SK-N-SH (cell line): ENCODE results near the gene RABGGTA. TPM values are rescaled to one million over a fixed set of nuclear protein-coding genes. Genes with fewer than 3 reads are reported as not detected.

Experiments used
- CTCF ChIA-PET: fragments of 300-600, 350-600 bp; formaldehyde crosslinking; extraction: SDS; loops from one replicate; lab custom pipeline; 2021; lab: Yijun Ruan, JAX
- POLR2A ChIA-PET: fragments of 350-600 bp; sonication (Branson Sonifier 250); formaldehyde crosslinking; extraction: SDS; loops from one replicate; lab custom pipeline; 2020; ENCODE audit warnings: antibody characterized with exemption, inconsistent platforms; lab: Yijun Ruan, JAX
- DNase-seq: peaks from one replicate; pipeline ENCODE4 v3.0.0; 2012
- H2AFZ ChIP-seq: fragments of 200-600 bp; sonication (generic); 2 replicates; pipeline ENCODE4 v1.8.1; 2016; ENCODE audit warnings: antibody characterized with exemption, mild to moderate bottlenecking, low read depth
- H3F3A ChIP-seq: fragments of 200-600 bp; sonication (generic); replicated peaks from 2 replicates; pipeline ENCODE3; 2016; ENCODE audit warnings: antibody characterized with exemption, mild to moderate bottlenecking; ENCODE audit not compliant: insufficient read depth
- H3K27ac ChIP-seq, 2 experiments: fragments of 200-500 bp in 1 of 2; fragments of 200-600 bp in 1 of 2; sonication (Bioruptor generic) in 1 of 2; sonication (generic), shearing (Covaris generic) in 1 of 2; 2 replicates each; pipeline versions ENCODE4 v1.5.1 to v1.6.1; 2014 to 2016; ENCODE audit warnings: low read depth in 2 of 2, inconsistent platforms in 1 of 2, low read length in 1 of 2, mild to moderate bottlenecking in 1 of 2, mixed read lengths in 1 of 2
- H3K27me3 ChIP-seq: fragments of 200-600 bp; sonication (generic), shearing (Covaris generic); 2 replicates; pipeline ENCODE4 v1.6.1; 2016; ENCODE audit warnings: mixed run types; ENCODE audit not compliant: insufficient read depth
- H3K36me3 ChIP-seq, 2 experiments: fragments of 200-500 bp in 1 of 2; fragments of 200-600 bp in 1 of 2; sonication (Bioruptor generic) in 1 of 2; sonication (generic) in 1 of 2; replicated peaks in 1 of 2; 2 replicates each; pipeline versions ENCODE3 to v1.5.1; 2014 to 2016; ENCODE audit warnings: low read length in 1 of 2, mild to moderate bottlenecking in 1 of 2; ENCODE audit not compliant: insufficient read depth in 2 of 2, control insufficient read depth in 1 of 2
- H3K4me1 ChIP-seq, 2 experiments: fragments of 200-500 bp in 1 of 2; fragments of 200-600 bp in 1 of 2; sonication (Bioruptor generic) in 1 of 2; sonication (generic), shearing (Covaris generic) in 1 of 2; 2 replicates each; pipeline versions ENCODE4 v1.5.1 to v1.6.1; 2014 to 2016; ENCODE audit warnings: low read depth in 1 of 2, low read length in 1 of 2, mixed run types in 1 of 2; ENCODE audit not compliant: insufficient read depth in 2 of 2, control insufficient read depth in 1 of 2
- H3K4me2 ChIP-seq: fragments of 200-600 bp; sonication (generic), shearing (Covaris generic); 2 replicates; pipeline ENCODE4 v1.6.1; 2017; ENCODE audit warnings: mixed run types
- H3K4me3 ChIP-seq, 2 experiments: fragments of 200-500 bp in 1 of 2; fragments of 200-600 bp in 1 of 2; sonication (Bioruptor generic) in 1 of 2; sonication (generic), shearing (Covaris generic) in 1 of 2; 2 replicates each; pipeline versions ENCODE4 v1.5.1 to v1.8.1; 2014 to 2016; ENCODE audit warnings: low read depth in 2 of 2, inconsistent platforms in 1 of 2, low read length in 1 of 2, mild to moderate bottlenecking in 1 of 2, mixed read lengths in 1 of 2, moderate library complexity in 1 of 2
- H3K79me2 ChIP-seq: fragments of 200-600 bp; sonication (generic); 2 replicates; pipeline ENCODE4 v1.8.1; 2017; ENCODE audit warnings: mild to moderate bottlenecking; ENCODE audit not compliant: insufficient read depth
- H3K9ac ChIP-seq: fragments of 200-600 bp; sonication (generic); 2 replicates; pipeline ENCODE4 v1.6.1; 2017; ENCODE audit warnings: mixed run types
- H3K9me2 ChIP-seq: fragments of 200-600 bp; sonication (generic); 2 replicates; pipeline ENCODE4 v1.6.1; 2017; ENCODE audit warnings: mixed run types
- H3K9me3 ChIP-seq: fragments of 200-600 bp; sonication (generic); 2 replicates; pipeline ENCODE4 v1.6.1; 2017; ENCODE audit warnings: mixed run types, mild to moderate bottlenecking, moderate library complexity
- H4K20me1 ChIP-seq: fragments of 200-600 bp; sonication (generic); 2 replicates; pipeline ENCODE4 v1.6.1; 2017; ENCODE audit warnings: mild to moderate bottlenecking, mixed run types; ENCODE audit not compliant: insufficient read depth
- CHD2 ChIP-seq: fragments of 150-350 bp; IDR thresholded peaks from 2 replicates; pipeline ENCODE4 v1.6.1; 2018; ENCODE audit warnings: low read length; ENCODE audit not compliant: partially characterized antibody
- ELF1 ChIP-seq: IDR thresholded peaks from 2 replicates; pipeline ENCODE4 v1.4.0; 2012
- FOSL2 ChIP-seq: IDR thresholded peaks from 2 replicates; pipeline ENCODE4 v1.4.0; 2012; ENCODE audit warnings: low read depth, mild to moderate bottlenecking, moderate library complexity, borderline replicate concordance
- FOXJ3 ChIP-seq: sonication (generic); formaldehyde crosslinking; IDR thresholded peaks from 2 replicates; pipeline ENCODE4 v1.5.1; 2020; ENCODE audit warnings: mild to moderate bottlenecking, missing genetic modification reagents
- GATA2 ChIP-seq: sonication (generic); formaldehyde crosslinking; IDR thresholded peaks from 2 replicates; pipeline ENCODE4 v1.5.0; 2020; ENCODE audit warnings: mild to moderate bottlenecking, missing genetic modification reagents
- MXI1 ChIP-seq: IDR thresholded peaks from 2 replicates; pipeline ENCODE4 v1.6.1; 2012; ENCODE audit warnings: mild to moderate bottlenecking, low read depth, low read length, improper control_type of control experiment
- NRF1 ChIP-seq: IDR thresholded peaks from 2 replicates; pipeline ENCODE4 v1.6.1; 2012; ENCODE audit warnings: low read depth, mild to moderate bottlenecking, low read length
- REST ChIP-seq: IDR thresholded peaks from 2 replicates; pipeline ENCODE4 v1.6.1; 2012; ENCODE audit warnings: mild to moderate bottlenecking, low read depth, low read length, moderate library complexity
- SIN3A ChIP-seq: IDR thresholded peaks from 2 replicates; pipeline ENCODE4 v1.6.1; 2012; ENCODE audit warnings: low read depth, mild to moderate bottlenecking, low read length, moderate library complexity, borderline replicate concordance
- SMC3 ChIP-seq: IDR thresholded peaks from 2 replicates; pipeline ENCODE4 v1.6.1; 2012; ENCODE audit warnings: low read depth, low read length, improper control_type of control experiment
- TEAD4 ChIP-seq: IDR thresholded peaks from 2 replicates; pipeline ENCODE4 v1.4.0; 2012; ENCODE audit warnings: mild to moderate bottlenecking, borderline replicate concordance; ENCODE audit not compliant: insufficient read depth
- ZBTB33 ChIP-seq: IDR thresholded peaks from 2 replicates; pipeline ENCODE4 v1.4.0; 2012; ENCODE audit warnings: low read depth, borderline replicate concordance
- WGBS: methylation state at CpG from one replicate; pipeline ENCODE4 v1.1.6; 2017; ENCODE audit warnings: low lambda C conversion rate; 5-methylcytosine and 5-hydroxymethylcytosine counted together
- polyA plus RNA-seq, 3 experiments: library from polyadenylated mRNA; depleted of rRNA; stranded (reverse); fragments of >200 nt; gene quantifications; 2 replicates each; pipeline ENCODE4 v1.2.3, GENCODE V29; 2012
- TF ChIP-seq, protein P1 (sequence below): fragments of 150-350 bp; IDR thresholded peaks from 2 replicates; pipeline ENCODE4 v1.6.1; 2017; ENCODE audit warnings: antibody characterized with exemption, low read length, low read depth, borderline replicate concordance
- TF ChIP-seq, protein P2 (sequence below): IDR thresholded peaks from 2 replicates; pipeline ENCODE4 v1.4.0; 2012; ENCODE audit warnings: low read depth, borderline replicate concordance
- TF ChIP-seq, protein P3 (sequence below): fragments of 200-600 bp; sonication (generic); IDR thresholded peaks from 2 replicates; pipeline ENCODE4 v1.6.1; 2017; ENCODE audit warnings: antibody characterized with exemption, mild to moderate bottlenecking, moderate library complexity

The RABGGTA gene
- polyA plus RNA-seq, 1 of the 3 experiments (the other 2 are of a cell fraction) = 59.4 TPM

DNA sequence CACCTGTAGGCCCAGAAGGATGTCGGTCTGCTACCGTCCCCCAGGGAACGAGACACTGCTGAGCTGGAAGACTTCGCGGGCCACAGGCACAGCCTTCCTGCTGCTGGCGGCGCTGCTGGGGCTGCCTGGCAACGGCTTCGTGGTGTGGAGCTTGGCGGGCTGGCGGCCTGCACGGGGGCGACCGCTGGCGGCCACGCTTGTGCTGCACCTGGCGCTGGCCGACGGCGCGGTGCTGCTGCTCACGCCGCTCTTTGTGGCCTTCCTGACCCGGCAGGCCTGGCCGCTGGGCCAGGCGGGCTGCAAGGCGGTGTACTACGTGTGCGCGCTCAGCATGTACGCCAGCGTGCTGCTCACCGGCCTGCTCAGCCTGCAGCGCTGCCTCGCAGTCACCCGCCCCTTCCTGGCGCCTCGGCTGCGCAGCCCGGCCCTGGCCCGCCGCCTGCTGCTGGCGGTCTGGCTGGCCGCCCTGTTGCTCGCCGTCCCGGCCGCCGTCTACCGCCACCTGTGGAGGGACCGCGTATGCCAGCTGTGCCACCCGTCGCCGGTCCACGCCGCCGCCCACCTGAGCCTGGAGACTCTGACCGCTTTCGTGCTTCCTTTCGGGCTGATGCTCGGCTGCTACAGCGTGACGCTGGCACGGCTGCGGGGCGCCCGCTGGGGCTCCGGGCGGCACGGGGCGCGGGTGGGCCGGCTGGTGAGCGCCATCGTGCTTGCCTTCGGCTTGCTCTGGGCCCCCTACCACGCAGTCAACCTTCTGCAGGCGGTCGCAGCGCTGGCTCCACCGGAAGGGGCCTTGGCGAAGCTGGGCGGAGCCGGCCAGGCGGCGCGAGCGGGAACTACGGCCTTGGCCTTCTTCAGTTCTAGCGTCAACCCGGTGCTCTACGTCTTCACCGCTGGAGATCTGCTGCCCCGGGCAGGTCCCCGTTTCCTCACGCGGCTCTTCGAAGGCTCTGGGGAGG is 39.5 kb upstream of the RABGGTA start, which contains the start of gene LTB4R:
Gene LTB4R (plus strand): TSS at position 857 of the 959 bp plus-strand sequence. CDS start 4,150 bp downstream, outside the sequence.
- Histone ChIP-seq H3K4me3 (no peak within 1 kb of the TSS), H3K79me2 (no peaks in the 10 kb centered on the region), H3K4me1 (peaks cover 0 to 2% of the 10 kb centered on the region in 2 experiments; a peak in 1 of 4 replicates), H3K9ac (no peak within 1 kb of the TSS), H3K9me2 (no peaks in the 10 kb centered on the region), H3K36me3 (peaks cover 6 to 37% of the 10 kb centered on the region in 2 experiments), H3K9me3 (no peaks in the 10 kb centered on the region), H3K27me3 (no peaks in the 10 kb centered on the region), H3F3A (peaks cover 4% of the 10 kb centered on the region)
- POLR2A ChIA-PET = no interaction called here
- CTCF ChIA-PET = interaction anchor here (1.2 to 6.7 kb wide), 7 partner anchors 12 to 126 kb away, joined by 4 to 115 read pairs (median 9); partner anchors contain the start of genes DHRS1, NOP9 and TINF2
- over 99% methylated on average over 37 of the region's 99 CpGs for WGBS
- TF ChIP-seq REST (no peak), FOSL2 (no peak), FOXJ3 (CRISPR knock-in tag) (no peak), GATA2 (CRISPR knock-in tag) (no peak), NRF1 (no peak)
- TF ChIP-seq, protein P1, sequence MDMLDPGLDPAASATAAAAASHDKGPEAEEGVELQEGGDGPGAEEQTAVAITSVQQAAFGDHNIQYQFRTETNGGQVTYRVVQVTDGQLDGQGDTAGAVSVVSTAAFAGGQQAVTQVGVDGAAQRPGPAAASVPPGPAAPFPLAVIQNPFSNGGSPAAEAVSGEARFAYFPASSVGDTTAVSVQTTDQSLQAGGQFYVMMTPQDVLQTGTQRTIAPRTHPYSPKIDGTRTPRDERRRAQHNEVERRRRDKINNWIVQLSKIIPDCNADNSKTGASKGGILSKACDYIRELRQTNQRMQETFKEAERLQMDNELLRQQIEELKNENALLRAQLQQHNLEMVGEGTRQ = no peak
- TF ChIP-seq, all 33 proteins: peak for 0
- DNase-seq = no peak
- Histone ChIP-seq H3K4me2 (no peak within 1 kb of the TSS), H4K20me1 (no peaks in the 10 kb centered on the region), H2AFZ (no peak within 1 kb of the TSS), H3K27ac (no peak within 1 kb of the TSS)

GRCh38 chr14:24310265-24310645 is 38.9 kb upstream of the RABGGTA start:
- Histone ChIP-seq H4K20me1 (no peaks in the 10 kb centered on the region), H3K4me2 (no peak overlapping the region), H3K4me1 (peaks cover 0 to 2% of the 10 kb centered on the region in 2 experiments; a peak in 1 of 4 replicates), H3K27me3 (no peaks in the 10 kb centered on the region), H3K36me3 (peaks cover 6 to 44% of the 10 kb centered on the region in 2 experiments), H3K9ac (no peak overlapping the region), H3K79me2 (no peaks in the 10 kb centered on the region), H2AFZ (no peak overlapping the region), H3K9me2 (no peaks in the 10 kb centered on the region), H3K27ac (no peak overlapping the region), H3F3A (peaks cover 4% of the 10 kb centered on the region), H3K9me3 (no peaks in the 10 kb centered on the region), H3K4me3 (no peak overlapping the region)
- DNase-seq = no peak
- 84% methylated on average over 3 of the region's 5 CpGs for WGBS
- POLR2A ChIA-PET = no interaction called here
- CTCF ChIA-PET = interaction anchor here (2.3 to 6.7 kb wide), 6 partner anchors 11 to 127 kb away, joined by 8 to 115 read pairs (median 28); partner anchors contain the start of genes DHRS1 and NOP9
- TF ChIP-seq MXI1 (no peak), ZBTB33 (no peak), CHD2 (no peak), TEAD4 (no peak), ELF1 (no peak), SMC3 (no peak), SIN3A (no peak), FOSL2 (no peak)
- TF ChIP-seq, protein P2, sequence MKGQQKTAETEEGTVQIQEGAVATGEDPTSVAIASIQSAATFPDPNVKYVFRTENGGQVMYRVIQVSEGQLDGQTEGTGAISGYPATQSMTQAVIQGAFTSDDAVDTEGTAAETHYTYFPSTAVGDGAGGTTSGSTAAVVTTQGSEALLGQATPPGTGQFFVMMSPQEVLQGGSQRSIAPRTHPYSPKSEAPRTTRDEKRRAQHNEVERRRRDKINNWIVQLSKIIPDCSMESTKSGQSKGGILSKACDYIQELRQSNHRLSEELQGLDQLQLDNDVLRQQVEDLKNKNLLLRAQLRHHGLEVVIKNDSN = no peak
- TF ChIP-seq, protein P3, sequence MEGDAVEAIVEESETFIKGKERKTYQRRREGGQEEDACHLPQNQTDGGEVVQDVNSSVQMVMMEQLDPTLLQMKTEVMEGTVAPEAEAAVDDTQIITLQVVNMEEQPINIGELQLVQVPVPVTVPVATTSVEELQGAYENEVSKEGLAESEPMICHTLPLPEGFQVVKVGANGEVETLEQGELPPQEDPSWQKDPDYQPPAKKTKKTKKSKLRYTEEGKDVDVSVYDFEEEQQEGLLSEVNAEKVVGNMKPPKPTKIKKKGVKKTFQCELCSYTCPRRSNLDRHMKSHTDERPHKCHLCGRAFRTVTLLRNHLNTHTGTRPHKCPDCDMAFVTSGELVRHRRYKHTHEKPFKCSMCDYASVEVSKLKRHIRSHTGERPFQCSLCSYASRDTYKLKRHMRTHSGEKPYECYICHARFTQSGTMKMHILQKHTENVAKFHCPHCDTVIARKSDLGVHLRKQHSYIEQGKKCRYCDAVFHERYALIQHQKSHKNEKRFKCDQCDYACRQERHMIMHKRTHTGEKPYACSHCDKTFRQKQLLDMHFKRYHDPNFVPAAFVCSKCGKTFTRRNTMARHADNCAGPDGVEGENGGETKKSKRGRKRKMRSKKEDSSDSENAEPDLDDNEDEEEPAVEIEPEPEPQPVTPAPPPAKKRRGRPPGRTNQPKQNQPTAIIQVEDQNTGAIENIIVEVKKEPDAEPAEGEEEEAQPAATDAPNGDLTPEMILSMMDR = no peak
